HCT116 (cell line): ENCODE data around the gene ELAVL1. TPM values are rescaled to one million over a fixed set of nuclear protein-coding genes. Genes with fewer than 3 reads are reported as not detected.

ENCODE experiments used
- ATAC-seq: fragments of 200-7000 bp; cut with Tn5 transposase; 2 replicates; pipeline ENCODE4 v1.9.1; 2020; ENCODE audit warnings: mild to moderate bottlenecking, moderate library complexity
- BruUV-seq: library from RNA; stranded (reverse); fragments of 400-500 nt; replicated peaks from 2 replicates; lab custom pipeline; 2021; lab: Mats Ljungman, UMichigan
- CTCF ChIA-PET: fragments of 300-600 bp; sonication (Branson Sonifier 250); formaldehyde crosslinking; loops from one replicate; lab custom pipeline; 2021; ENCODE audit warnings: antibody characterized with exemption; lab: Charles Lee
- POLR2A ChIA-PET: fragments of 300-600, 350-600 bp; sonication (Branson Sonifier 250); formaldehyde crosslinking; loops from one replicate; lab custom pipeline; 2021; ENCODE audit warnings: antibody characterized with exemption; lab: Charles Lee
- RAD21 ChIA-PET, 2 experiments: fragments of 300-600 bp; sonication (Branson Sonifier 250); formaldehyde crosslinking; loops; one replicate each; lab custom pipeline; 2023; ENCODE audit warnings: low total read pairs in 2 of 2; ENCODE audit not compliant: uncharacterized antibody in 2 of 2, unreplicated experiment in 2 of 2, low non-redundant PET in 1 of 2; lab: Charles Lee
- DNase-seq: peaks from one replicate; pipeline ENCODE4 v3.0.0-alpha.2; 2010; ENCODE audit warnings: low read depth, low spot score
- H2AFZ ChIP-seq: fragments of 200-600 bp; shearing (Covaris generic), sonication (generic); 2 replicates; pipeline ENCODE4 v1.6.1; 2017; ENCODE audit warnings: low read depth, mixed run types, mixed read lengths, antibody characterized with exemption, low read length; ENCODE audit not compliant: poor library complexity, severe bottlenecking
- H3K27ac ChIP-seq: 2 replicates; pipeline ENCODE4 v1.5.1; 2012; ENCODE audit warnings: low read depth, low read length
- H3K27me3 ChIP-seq: fragments of 200-600 bp; sonication (generic); 2 replicates; pipeline ENCODE4 v1.6.1; 2016; ENCODE audit warnings: mixed run types, low read length, mixed read lengths; ENCODE audit not compliant: insufficient read depth
- H3K36me3 ChIP-seq, 2 experiments: fragments of 200-500 bp in 1 of 2; fragments of 200-600 bp in 1 of 2; sonication (Bioruptor generic) in 1 of 2; sonication (generic) in 1 of 2; 2 replicates each; pipeline versions ENCODE4 v1.5.1 to v1.6.1; 2014 to 2016; ENCODE audit warnings: low read length in 2 of 2, inconsistent platforms in 1 of 2, mixed read lengths in 1 of 2, mixed run types in 1 of 2; ENCODE audit not compliant: insufficient read depth in 2 of 2, control insufficient read depth in 1 of 2
- H3K4me1 ChIP-seq, 2 experiments: fragments of 200-600 bp in 1 of 2; sonication (generic) in 1 of 2; 2 replicates each; pipeline versions ENCODE4 v1.5.1 to v1.6.1; 2012 to 2017; ENCODE audit warnings: low read length in 2 of 2, inconsistent platforms in 1 of 2, mild to moderate bottlenecking in 1 of 2, mixed read lengths in 1 of 2, mixed run types in 1 of 2, moderate library complexity in 1 of 2; ENCODE audit not compliant: insufficient read depth in 2 of 2, control insufficient read depth in 1 of 2
- H3K4me2 ChIP-seq: fragments of 200-600 bp; sonication (generic); 2 replicates; pipeline ENCODE4 v1.6.1; 2017; ENCODE audit warnings: mixed run types, low read length, mixed read lengths
- H3K4me3 ChIP-seq, 2 experiments: fragments of 200-600 bp in 1 of 2; sonication (generic) in 1 of 2; replicated peaks in 1 of 2; 2 replicates each; pipeline ENCODE4 v1.5.1; 2011 to 2016; ENCODE audit warnings: low read length in 2 of 2, control low read depth in 1 of 2, low read depth in 1 of 2, mild to moderate bottlenecking in 1 of 2, mixed read lengths in 1 of 2, mixed run types in 1 of 2
- H3K79me2 ChIP-seq: fragments of 200-600 bp; sonication (generic); 2 replicates; pipeline ENCODE4 v1.6.1; 2017; ENCODE audit warnings: mild to moderate bottlenecking, mixed run types, low read length, moderate library complexity, mixed read lengths; ENCODE audit not compliant: insufficient read depth
- H3K9ac ChIP-seq: fragments of 200-600 bp; sonication (generic); 2 replicates; pipeline ENCODE4 v1.6.1; 2016; ENCODE audit warnings: low read length, mixed read lengths
- H3K9me2 ChIP-seq: fragments of 200-600 bp; sonication (generic), shearing (Covaris generic); 2 replicates; pipeline ENCODE4 v1.6.1; 2017; ENCODE audit warnings: mixed run types, mild to moderate bottlenecking, moderate library complexity; ENCODE audit not compliant: insufficient read depth
- H3K9me3 ChIP-seq, 2 experiments: fragments of 200-500 bp in 1 of 2; fragments of 200-600 bp in 1 of 2; sonication (Bioruptor generic) in 1 of 2; sonication (generic) in 1 of 2; 2 replicates each; pipeline ENCODE4 v1.6.1; 2014 to 2017; ENCODE audit warnings: low read length in 2 of 2, mixed read lengths in 2 of 2, inconsistent platforms in 1 of 2, low read depth in 1 of 2, mild to moderate bottlenecking in 1 of 2, mixed run types in 1 of 2, moderate library complexity in 1 of 2; ENCODE audit not compliant: control insufficient read depth in 1 of 2, insufficient read depth in 1 of 2
- H4K20me1 ChIP-seq: fragments of 200-600 bp; sonication (generic), shearing (Covaris generic); 2 replicates; pipeline ENCODE4 v1.6.1; 2017; ENCODE audit warnings: mixed run types, mild to moderate bottlenecking, moderate library complexity; ENCODE audit not compliant: insufficient read depth
- CTCF ChIP-seq, 3 experiments: fragments of 200-600 bp in 1 of 3; sonication (generic) in 1 of 3; IDR thresholded peaks in 2 of 3; conservative IDR thresholded peaks in 1 of 3; 2 replicates each; pipeline ENCODE4 v1.5.1; 2012 to 2017; ENCODE audit warnings: low read depth in 2 of 3, low read length in 2 of 3, antibody characterized with exemption in 1 of 3, borderline replicate concordance in 1 of 3, control low read depth in 1 of 3, mild to moderate bottlenecking in 1 of 3, mixed read lengths in 1 of 3, mixed run types in 1 of 3, moderate library complexity in 1 of 3; ENCODE audit not compliant: insufficient read depth in 1 of 3
- FOSL1 ChIP-seq: IDR thresholded peaks from 2 replicates; pipeline ENCODE4 v1.6.1; 2012; ENCODE audit warnings: low read depth
- POLR2AphosphoS5 ChIP-seq: IDR thresholded peaks from 2 replicates; pipeline ENCODE4 v1.6.1; 2011; ENCODE audit warnings: mild to moderate bottlenecking, low read depth, low read length, moderate library complexity
- intact Hi-C: fragments of 100-400 bp; cut with micrococcal nuclease; formaldehyde crosslinking; loops from 2 replicates; pipeline ENCODE4 v1.10.0; 2022
- total RNA-seq: library from RNA; stranded (reverse); gene quantifications from one replicate; pipeline ENCODE4 v1.2.1, GENCODE V29; 2021; ENCODE audit not compliant: unreplicated experiment

ELAVL1 gene
- total RNA-seq, 1 experiment from 2014 or later = 134 TPM

GRCh38 chr19:7928741-7929701, 76.4 kb downstream of the ELAVL1 start:
- H3K36me3 ChIP-seq = peaks cover 16 to 22% of the 10 kb centered on the region in 2 experiments
- H3K27ac ChIP-seq = peak overlapping the region; percentile 57
- intact Hi-C loops = no loop called here
- ChIA-PET CTCF (interaction anchor here (0.8 to 2.4 kb wide), 8 partner anchors 9 to 230 kb away, joined by 3 to 17 read pairs (median 4); partner anchors contain the start of genes MAP2K7, SNAPC2 and TIMM44), RAD21 (interaction anchor here in 1 of 2 experiments (0.6 kb wide), 1 partner anchor 9 kb away, joined by 6 read pairs; the partner anchor contains the start of gene SNAPC2), POLR2A (interaction anchor here (0.6 to 3.4 kb wide), 5 partner anchors 8 to 518 kb away, joined by 3 to 17 read pairs (median 4); partner anchors contain the start of genes SNAPC2 and TIMM44)
- no peaks in the 10 kb centered on the region for H3K9me2 ChIP-seq
- no peaks in the 10 kb centered on the region for H4K20me1 ChIP-seq
- H3K4me2 ChIP-seq = peak overlapping the region; percentile 55
- H3K4me1 ChIP-seq = peaks cover 22 to 52% of the 10 kb centered on the region in 2 experiments
- peak; percentile 27 for ATAC-seq
- H3K9ac ChIP-seq = peak overlapping the region; percentile 26
- no peaks in the 10 kb centered on the region for H3K27me3 ChIP-seq
- TF ChIP-seq CTCF (IDR thresholded peaks at IDR 0.05 in 2 of 3, conservative IDR thresholded peaks at IDR 0.05 in 1 of 3; ENCODE audit: borderline replicate concordance in 1 of 3, insufficient read depth in 1 of 3, low read depth in 2 of 3, low read length in 2 of 3) = peak in 2 of 3 experiments; percentile 57 to 70; a peak in 4 of 6 replicates
- TF ChIP-seq FOSL1 = no peak
- 0 out of 2 replicates have a peak, but pooled peaks have one; percentile 32 for TF ChIP-seq POLR2AphosphoS5
- no peak overlapping the region for H2AFZ ChIP-seq
- no peaks in the 10 kb centered on the region for H3K79me2 ChIP-seq
- no peak for DNase-seq
- BruUV-seq = TSS peak; percentile 23
- H3K9me3 ChIP-seq = no peaks in the 10 kb centered on the region
- no peak overlapping the region for H3K4me3 ChIP-seq
